Activated naive CD8-positive, alpha-beta T cell treated with anti-CD3 and anti-CD28 coated beads, Interleukin-2, amount 50 U/mL, for 24 hours (primary cell): ENCODE data around the gene GNAI3.

Source experiments
- ATAC-seq: fragments of 150-1000 bp; cut with Tn5 transposase; one replicate; pipeline ENCODE4 v1.10.0; 2021
- DNase-seq: peaks from one replicate; pipeline ENCODE4 v3.0.0; 2021
- H3K27ac Mint-ChIP-seq: one replicate; pipeline ENCODE4 v1.8.0; 2021; ENCODE audit warnings: mild to moderate bottlenecking, mixed read lengths
- H3K27me3 Mint-ChIP-seq: one replicate; pipeline ENCODE4 v1.8.0; 2021; ENCODE audit warnings: mixed read lengths
- H3K36me3 Mint-ChIP-seq: one replicate; pipeline ENCODE4 v1.8.0; 2021; ENCODE audit warnings: low read depth, mixed read lengths
- H3K4me1 Mint-ChIP-seq: one replicate; pipeline ENCODE4 v1.8.0; 2021; ENCODE audit warnings: mixed read lengths
- H3K4me3 Mint-ChIP-seq: one replicate; pipeline ENCODE4 v1.8.0; 2021; ENCODE audit warnings: mild to moderate bottlenecking, moderate library complexity, mixed read lengths
- H3K9me3 Mint-ChIP-seq: one replicate; pipeline ENCODE4 v1.8.0; 2021; ENCODE audit warnings: mixed read lengths

GNAI3 gene

GRCh38 chr1:109625601-109626560 is 77.5 kb downstream of the GNAI3 start:
- no peak for DNase-seq
- peaks cover 33% of the 10 kb centered on the region for H3K4me1 Mint-ChIP-seq
- no peaks in the 10 kb centered on the region for H3K27me3 Mint-ChIP-seq
- no peak overlapping the region for H3K27ac Mint-ChIP-seq
- H3K4me3 Mint-ChIP-seq: no peak overlapping the region
- peaks cover 20% of the 10 kb centered on the region for H3K36me3 Mint-ChIP-seq
- ATAC-seq: no peak
- H3K9me3 Mint-ChIP-seq: no peaks in the 10 kb centered on the region

- DNase-seq: no peak
- H3K36me3 Mint-ChIP-seq: peaks cover 24% of the 10 kb centered on the region
- no peak for ATAC-seq
- H3K9me3 Mint-ChIP-seq: no peaks in the 10 kb centered on the region
- H3K4me3 Mint-ChIP-seq: no peak overlapping the region
- H3K4me1 Mint-ChIP-seq: peaks cover 27% of the 10 kb centered on the region
- no peak overlapping the region for H3K27ac Mint-ChIP-seq
- no peaks in the 10 kb centered on the region for H3K27me3 Mint-ChIP-seq
Observed at GRCh38 chr1:109626682-109627408, 78.4 kb downstream of the GNAI3 start.

GRCh38 chr1:109627692-109628399 is 79.4 kb downstream of the GNAI3 start:
- DNase-seq (no peak), ATAC-seq (no peak)
- H3K4me3 Mint-ChIP-seq: no peak overlapping the region
- no peak overlapping the region for H3K27ac Mint-ChIP-seq
- H3K27me3 Mint-ChIP-seq: no peaks in the 10 kb centered on the region
- H3K36me3 Mint-ChIP-seq: peaks cover 24% of the 10 kb centered on the region
- H3K4me1 Mint-ChIP-seq: peaks cover 17% of the 10 kb centered on the region
- no peaks in the 10 kb centered on the region for H3K9me3 Mint-ChIP-seq

- H3K27me3 Mint-ChIP-seq: no peaks in the 10 kb centered on the region
- DNase-seq (no peak), ATAC-seq (peak; percentile 13)
- H3K4me1 Mint-ChIP-seq: peaks cover 8% of the 10 kb centered on the region
- no peak overlapping the region for H3K4me3 Mint-ChIP-seq
- H3K27ac Mint-ChIP-seq: no peak overlapping the region
- peaks cover 24% of the 10 kb centered on the region for H3K36me3 Mint-ChIP-seq
- H3K9me3 Mint-ChIP-seq: no peaks in the 10 kb centered on the region
Observed at GRCh38 chr1:109628540-109629321, 80.3 kb downstream of the GNAI3 start.

- Mint-ChIP-seq H3K4me3 (no peak overlapping the region), H3K9me3 (no peaks in the 10 kb centered on the region), H3K27ac (no peak overlapping the region), H3K27me3 (no peaks in the 10 kb centered on the region), H3K36me3 (peaks cover 24% of the 10 kb centered on the region), H3K4me1 (peaks cover 7% of the 10 kb centered on the region)
- ATAC-seq (no peak), DNase-seq (no peak)
Observed at GRCh38 chr1:109629372-109630030, 81.1 kb downstream of the GNAI3 start.

- Mint-ChIP-seq H3K4me3 (no peak overlapping the region), H3K27ac (no peak overlapping the region), H3K27me3 (no peaks in the 10 kb centered on the region), H3K9me3 (no peaks in the 10 kb centered on the region), H3K4me1 (peaks cover 11% of the 10 kb centered on the region), H3K36me3 (peaks cover 24% of the 10 kb centered on the region)
- ATAC-seq: no peak
- DNase-seq: peak; percentile 51
Observed at GRCh38 chr1:109630081-109630897, 81.9 kb downstream of the GNAI3 start.

- peaks cover 18% of the 10 kb centered on the region for H3K4me1 Mint-ChIP-seq
- H3K27ac Mint-ChIP-seq: no peak overlapping the region
- peaks cover 24% of the 10 kb centered on the region for H3K36me3 Mint-ChIP-seq
Observed at GRCh38 chr1:109630898-109631512, 82.6 kb downstream of the GNAI3 start.

GRCh38 chr1:109631513-109632505 is 83.4 kb downstream of the GNAI3 start:
- Mint-ChIP-seq H3K4me1 (peaks cover 18% of the 10 kb centered on the region), H3K27ac (no peak overlapping the region), H3K27me3 (no peaks in the 10 kb centered on the region), H3K9me3 (no peaks in the 10 kb centered on the region), H3K4me3 (no peak overlapping the region), H3K36me3 (peaks cover 24% of the 10 kb centered on the region)
- ATAC-seq (no peak), DNase-seq (no peak)

More at GRCh38 chr1:109630898-109631512, 82.6 kb downstream of the GNAI3 start:
- DNase-seq (no peak), ATAC-seq (no peak)
- no peaks in the 10 kb centered on the region for H3K27me3 Mint-ChIP-seq
- H3K9me3 Mint-ChIP-seq: no peaks in the 10 kb centered on the region
- no peak overlapping the region for H3K4me3 Mint-ChIP-seq

- H3K36me3 Mint-ChIP-seq: peaks cover 19% of the 10 kb centered on the region
- no peaks in the 10 kb centered on the region for H3K9me3 Mint-ChIP-seq
- H3K4me1 Mint-ChIP-seq: peaks cover 18% of the 10 kb centered on the region
- DNase-seq (no peak), ATAC-seq (no peak)
- no peak overlapping the region for H3K27ac Mint-ChIP-seq
- no peaks in the 10 kb centered on the region for H3K27me3 Mint-ChIP-seq
- H3K4me3 Mint-ChIP-seq: no peak overlapping the region
Observed at GRCh38 chr1:109632671-109633346, 84.4 kb downstream of the GNAI3 start.

GRCh38 chr1:109634292-109634691 is 85.9 kb downstream of the GNAI3 start:
- H3K27me3 Mint-ChIP-seq: no peaks in the 10 kb centered on the region
- H3K27ac Mint-ChIP-seq: no peak overlapping the region
- peaks cover 16% of the 10 kb centered on the region for H3K36me3 Mint-ChIP-seq
- no peaks in the 10 kb centered on the region for H3K9me3 Mint-ChIP-seq
- DNase-seq (no peak), ATAC-seq (peak; percentile 42)
- peaks cover 18% of the 10 kb centered on the region for H3K4me1 Mint-ChIP-seq
- no peak overlapping the region for H3K4me3 Mint-ChIP-seq
